H1 (cell line): Measurements from ENCODE around the gene LOXL1. TPM values are rescaled to one million over a fixed set of nuclear protein-coding genes. Genes with fewer than 3 reads are reported as not detected.

ENCODE experiments used
- CTCF ChIA-PET: fragments of 300-600 bp; sonication (Branson Sonifier 250); formaldehyde crosslinking; loops from one replicate; lab custom pipeline; 2021; ENCODE audit not compliant: partially characterized antibody; lab: Charles Lee
- POLR2A ChIA-PET: fragments of 300-600 bp; sonication (Branson Sonifier 250); formaldehyde crosslinking; loops from one replicate; lab custom pipeline; 2021; ENCODE audit warnings: inconsistent platforms; ENCODE audit not compliant: partially characterized antibody; lab: Charles Lee
- DNase-seq, 2 experiments: peaks; one replicate each; pipeline versions ENCODE4 v3.0.0 to v3.0.0-alpha.2; 2010 to 2022; ENCODE audit warnings: low spot score in 2 of 2, low read depth in 1 of 2, mixed read lengths in 1 of 2
- FAIRE-seq: peaks from 2 replicates; lab custom pipeline; 2011; peaks lifted over from hg19 to GRCh38; lab: Jason Lieb, UNC
- H2AFZ ChIP-seq: 2 replicates; pipeline ENCODE4 v1.8.1; 2012; ENCODE audit warnings: low read length, inconsistent platforms
- H2AK5ac ChIP-seq: 2 replicates; pipeline ENCODE4 v1.6.1; 2013; ENCODE audit warnings: low read depth, low read length
- H2BK120ac ChIP-seq: replicated peaks from 2 replicates; pipeline ENCODE3; 2013; ENCODE audit warnings: low read depth, low read length, inconsistent platforms
- H2BK12ac ChIP-seq: 2 replicates; pipeline ENCODE4 v1.6.1; 2013; ENCODE audit warnings: low read depth, low read length
- H2BK15ac ChIP-seq: 2 replicates; pipeline ENCODE4 v1.6.1; 2013; ENCODE audit warnings: low read length
- H2BK20ac ChIP-seq: 2 replicates; pipeline ENCODE4 v1.6.1; 2013; ENCODE audit warnings: low read length
- H2BK5ac ChIP-seq: 2 replicates; pipeline ENCODE4 v1.6.1; 2013; ENCODE audit warnings: low read depth, low read length
- H3K14ac ChIP-seq: 2 replicates; pipeline ENCODE4 v1.6.1; 2013; ENCODE audit warnings: inconsistent platforms; ENCODE audit not compliant: insufficient read length
- H3K18ac ChIP-seq: 2 replicates; pipeline ENCODE4 v1.6.1; 2013; ENCODE audit warnings: low read length; ENCODE audit errors: extremely low read depth
- H3K23ac ChIP-seq: 2 replicates; pipeline ENCODE4 v1.6.1; 2013; ENCODE audit warnings: inconsistent platforms; ENCODE audit not compliant: insufficient read length
- H3K23me2 ChIP-seq: 2 replicates; pipeline ENCODE4 v1.6.1; 2013; ENCODE audit warnings: low read depth, low read length
- H3K27ac ChIP-seq: 2 replicates; pipeline ENCODE4 v1.6.1; 2011; ENCODE audit warnings: low read depth, low read length, inconsistent platforms
- H3K27me3 ChIP-seq, 4 experiments: replicated peaks in 1 of 4; 1 replicate in 1 of 4; 2 replicates in 3 of 4; pipeline versions ENCODE4 v1.6.1 to v1.8.1; 2011 to 2013; ENCODE audit warnings: low read length in 3 of 4, mild to moderate bottlenecking in 3 of 4, inconsistent platforms in 2 of 4, mixed read lengths in 2 of 4, moderate library complexity in 1 of 4; ENCODE audit not compliant: control insufficient read depth in 3 of 4, insufficient read depth in 3 of 4; ENCODE audit errors: extremely low read depth in 1 of 4
- H3K36me3 ChIP-seq, 4 experiments: 2 replicates each; pipeline versions ENCODE4 v1.6.1 to v1.8.1; 2011 to 2013; ENCODE audit warnings: mild to moderate bottlenecking in 4 of 4, low read length in 3 of 4, moderate library complexity in 2 of 4, control low read depth in 1 of 4, inconsistent platforms in 1 of 4; ENCODE audit not compliant: insufficient read depth in 4 of 4, control insufficient read depth in 2 of 4
- H3K4ac ChIP-seq: replicated peaks from 2 replicates; pipeline ENCODE3; 2013; ENCODE audit warnings: low read length, low read depth, mixed read lengths, inconsistent platforms; ENCODE audit not compliant: insufficient read length
- H3K4me1 ChIP-seq, 4 experiments: replicated peaks in 1 of 4; 1 replicate in 1 of 4; 2 replicates in 3 of 4; pipeline versions ENCODE4 v1.6.1 to v1.8.1; 2011 to 2013; ENCODE audit warnings: low read length in 3 of 4, inconsistent platforms in 2 of 4, mixed read lengths in 1 of 4; ENCODE audit not compliant: insufficient read depth in 4 of 4, control insufficient read depth in 3 of 4
- H3K4me2 ChIP-seq, 2 experiments: 2 replicates each; pipeline versions ENCODE4 v1.6.1 to v1.8.1; 2011 to 2013; ENCODE audit warnings: low read depth in 2 of 2, low read length in 2 of 2, control low read depth in 1 of 2, inconsistent platforms in 1 of 2, mild to moderate bottlenecking in 1 of 2; ENCODE audit not compliant: insufficient read depth in 1 of 2
- H3K4me3 ChIP-seq, 4 experiments: fragments of 200-600, 300-600 bp in 1 of 4; sonication (generic), shearing (Covaris generic), sonication (Bioruptor Twin) in 1 of 4; 2 replicates each; pipeline versions ENCODE4 v1.5.1 to v1.8.1; 2011 to 2016; ENCODE audit warnings: low read length in 4 of 4, low read depth in 3 of 4, control low read depth in 2 of 4, inconsistent platforms in 2 of 4, mild to moderate bottlenecking in 2 of 4, mixed read lengths in 1 of 4, moderate library complexity in 1 of 4; ENCODE audit not compliant: insufficient read depth in 2 of 4; ENCODE audit errors: extremely low read depth in 1 of 4
- H3K56ac ChIP-seq: replicated peaks from 2 replicates; pipeline ENCODE3; 2013; ENCODE audit warnings: low read depth, mild to moderate bottlenecking, mixed read lengths, low read length, inconsistent platforms; ENCODE audit not compliant: insufficient read length
- H3K79me1 ChIP-seq: 2 replicates; pipeline ENCODE4 v1.6.1; 2013; ENCODE audit warnings: low read depth, low read length, control low read depth
- H3K79me2 ChIP-seq, 2 experiments: 2 replicates each; pipeline versions ENCODE4 v1.6.1 to v1.8.1; 2012 to 2013; ENCODE audit warnings: low read length in 2 of 2, mild to moderate bottlenecking in 2 of 2, inconsistent platforms in 1 of 2; ENCODE audit not compliant: insufficient read depth in 2 of 2, control insufficient read depth in 1 of 2
- H3K9ac ChIP-seq, 4 experiments: replicated peaks in 1 of 4; 1 replicate in 1 of 4; 2 replicates in 3 of 4; pipeline versions ENCODE4 v1.6.1 to v1.8.1; 2011 to 2013; ENCODE audit warnings: low read depth in 3 of 4, low read length in 3 of 4, control low read depth in 2 of 4, mild to moderate bottlenecking in 2 of 4, moderate library complexity in 2 of 4, inconsistent platforms in 1 of 4; ENCODE audit errors: extremely low read depth in 1 of 4
- H3K9me3 ChIP-seq, 2 experiments: 2 replicates each; pipeline versions ENCODE4 v1.6.1 to v1.8.1; 2012 to 2013; ENCODE audit warnings: mild to moderate bottlenecking in 2 of 2, moderate library complexity in 2 of 2, control low read depth in 1 of 2, inconsistent platforms in 1 of 2, low read depth in 1 of 2, low read length in 1 of 2, mixed read lengths in 1 of 2; ENCODE audit not compliant: insufficient read depth in 2 of 2
- H4K20me1 ChIP-seq, 2 experiments: replicated peaks in 1 of 2; 2 replicates each; pipeline versions ENCODE3 to v1.8.1; 2011 to 2013; ENCODE audit warnings: inconsistent platforms in 2 of 2, low read length in 2 of 2, mild to moderate bottlenecking in 1 of 2; ENCODE audit not compliant: insufficient read depth in 2 of 2, control insufficient read depth in 1 of 2
- H4K5ac ChIP-seq: 2 replicates; pipeline ENCODE4 v1.6.1; 2013; ENCODE audit warnings: low read length, low read depth, mixed read lengths, inconsistent platforms; ENCODE audit not compliant: insufficient read length
- H4K8ac ChIP-seq: 2 replicates; pipeline ENCODE4 v1.8.0; 2013; ENCODE audit warnings: mild to moderate bottlenecking, moderate library complexity, low read length, inconsistent platforms; ENCODE audit not compliant: insufficient read depth; ENCODE audit errors: extremely low read depth
- H4K91ac ChIP-seq: replicated peaks from 2 replicates; pipeline ENCODE3; 2013; ENCODE audit warnings: low read length, mixed read lengths, inconsistent platforms; ENCODE audit not compliant: insufficient read length
- ASH2L ChIP-seq: fragments of 200-600, 300-600 bp; sonication (generic); IDR thresholded peaks from one replicate; pipeline ENCODE4 v1.7.1; 2017; ENCODE audit warnings: low read length
- ATF2 ChIP-seq: IDR thresholded peaks from 2 replicates; pipeline ENCODE4 v1.6.1; 2012; ENCODE audit warnings: low read length, inconsistent platforms
- ATF3 ChIP-seq: IDR thresholded peaks from 2 replicates; pipeline ENCODE4 v1.6.1; 2011; ENCODE audit warnings: low read depth, mild to moderate bottlenecking, low read length; ENCODE audit not compliant: insufficient read depth
- EZH2 ChIP-seq: fragments of 200-600 bp; sonication (generic); IDR thresholded peaks from 2 replicates; pipeline ENCODE4 v1.7.1; 2012; ENCODE audit warnings: low read depth, mild to moderate bottlenecking, moderate library complexity, low read length, inconsistent platforms; ENCODE audit not compliant: severe bottlenecking
- MAFK ChIP-seq: IDR thresholded peaks from 2 replicates; pipeline ENCODE4 v1.6.1; 2012; ENCODE audit warnings: low read depth, mild to moderate bottlenecking, improper control_type of control experiment, low read length
- SP1 ChIP-seq: IDR thresholded peaks from 2 replicates; pipeline ENCODE4 v1.6.1; 2011; ENCODE audit warnings: low read depth, low read length
- SP4 ChIP-seq: IDR thresholded peaks from 2 replicates; pipeline ENCODE4 v1.6.1; 2012; ENCODE audit warnings: low read length, inconsistent platforms
- WGBS, 2 experiments: shearing (Covaris generic) in 1 of 2; methylation state at CpG; one replicate each; pipeline versions ENCODE4 v1.1.6 to v1.1.7; 2013 to 2015; ENCODE audit warnings: low lambda C conversion rate in 2 of 2, mixed read lengths in 2 of 2, inconsistent platforms in 1 of 2, low coverage in 1 of 2, missing lambda C conversion rate in 1 of 2; ENCODE audit not compliant: insufficient replicate concordance in 2 of 2, insufficient coverage in 1 of 2, insufficient read length in 1 of 2; ENCODE audit errors: extremely low coverage in 1 of 2, missing lambda C conversion rate in 1 of 2; 5-methylcytosine and 5-hydroxymethylcytosine counted together
- polyA plus RNA-seq, 7 experiments: library from polyadenylated mRNA; depleted of rRNA in 3 of 7; stranded (reverse) in 5 of 7; unstranded in 2 of 7; fragments of >200 nt in 5 of 7; fragments of 200-250 nt in 2 of 7; gene quantifications; 1 replicate in 5 of 7; 2 replicates in 1 of 7; 4 replicates in 1 of 7; pipeline versions ENCODE4 v1.2.1 to v1.2.3, GENCODE V29; 2011 to 2013; ENCODE audit warnings: missing spikeins in 2 of 7, mixed read lengths in 2 of 7
- total RNA-seq: library from RNA; stranded (reverse); fragmentation: NEBNext Ultra II Directional; extraction: Animal tissue kit (Norgen Biotek cat#: 25700); gene quantifications from 2 replicates; pipeline ENCODE4 v1.2.1, GENCODE V29; 2021

The LOXL1 gene
- total and polyA plus RNA-seq, 2 of the 8 experiments (the other 6 are each of a cell fraction or from before 2014, with no cell fraction given): 8.1 to 14.4 TPM

- Histone ChIP-seq H3K9ac (no peak overlapping the region), H3K18ac (peak overlapping the region; percentile 83), H3K14ac (no peak overlapping the region), H2BK15ac (peak overlapping the region; percentile 81; the same call in 1 of the 2 replicates), H4K8ac (peak overlapping the region; percentile 88), H3K23ac (no peak overlapping the region), H2BK5ac (peak overlapping the region; percentile 77; the same call in 1 of the 2 replicates), H3K79me1 (peaks cover 2% of the 10 kb centered on the region; the same call in 1 of the 2 replicates), H3K27me3 (peaks cover 0 to 6% (median 2%) of the 10 kb centered on the region in 4 experiments; a peak in 3 of 7 replicates), H2BK120ac (peak overlapping the region; percentile 75), H3K56ac (no peak overlapping the region), H2BK20ac (peak overlapping the region; percentile 80), H2BK12ac (peak overlapping the region; percentile 68; the same call in 1 of the 2 replicates), H3K4me1 (peaks cover 0 to 51% (median 33%) of the 10 kb centered on the region in 4 experiments; a peak in 6 of 7 replicates), H4K5ac (peak overlapping the region; percentile 52), H3K4ac (peak overlapping the region; percentile 46), H3K36me3 (peaks cover 0 to 11% (median 0%) of the 10 kb centered on the region in 4 experiments; a peak in 1 of 8 replicates), H3K27ac (no peak overlapping the region; the same call in 1 of the 2 replicates), H3K4me3 (peak overlapping the region in 1 of 4 experiments; percentile 47; a peak in 3 of 8 replicates), H3K79me2 (no peaks in the 10 kb centered on the region), H3K23me2 (peaks cover 10% of the 10 kb centered on the region), H2AK5ac (no peak overlapping the region; the same call in 1 of the 2 replicates), H3K4me2 (peak overlapping the region; percentile 59 to 87), H2AFZ (peak overlapping the region; percentile 59; the same call in 1 of the 2 replicates), H3K9me3 (no peaks in the 10 kb centered on the region), H4K20me1 (no peaks in the 10 kb centered on the region), H4K91ac (peak overlapping the region; percentile 58)
- DNase-seq (peak in 1 of 2 experiments; percentile 74), FAIRE-seq (peak; percentile 45)
- ChIA-PET CTCF (interaction anchor here (0.9 to 4.8 kb wide), 17 partner anchors 9 to 245 kb away, joined by 3 to 25 read pairs (median 7); partner anchors contain the start of gene TBC1D21), POLR2A (interaction anchor here (0.6 to 1.4 kb wide), 6 partner anchors 27 to 280 kb away, joined by 3 to 4 read pairs (median 3); partner anchors contain the start of genes INSYN1 and STRA6)
- 30% methylated on average over 18 of the region's 19 CpGs; no CpG with 5 or more reads in 1 of the 2 experiments for WGBS, 2 experiments
- TF ChIP-seq EZH2 (peak; percentile 15), ATF3 (no peak), ASH2L (peak; percentile 44), SP1 (peak; percentile 79), MAFK (peak; percentile 91; the same call in 1 of the 2 replicates), SP4 (no peak), ATF2 (0 out of 2 replicates have a peak, but pooled peaks have one; percentile 29)
Measured at GRCh38 chr15:73922186-73923151, 3.8 kb upstream of the LOXL1 start.
